ENCODE results near the gene TUT7. TPM values are rescaled to one million over a fixed set of nuclear protein-coding genes. Genes with fewer than 3 reads are reported as not detected.

Gene TUT7
- total and polyA plus RNA-seq, 10 of the 15 experiments (the other 5 are each of a cell fraction or from before 2014, with no cell fraction given) = 10.0 to 49.8 (median 30.4) TPM

DNA sequence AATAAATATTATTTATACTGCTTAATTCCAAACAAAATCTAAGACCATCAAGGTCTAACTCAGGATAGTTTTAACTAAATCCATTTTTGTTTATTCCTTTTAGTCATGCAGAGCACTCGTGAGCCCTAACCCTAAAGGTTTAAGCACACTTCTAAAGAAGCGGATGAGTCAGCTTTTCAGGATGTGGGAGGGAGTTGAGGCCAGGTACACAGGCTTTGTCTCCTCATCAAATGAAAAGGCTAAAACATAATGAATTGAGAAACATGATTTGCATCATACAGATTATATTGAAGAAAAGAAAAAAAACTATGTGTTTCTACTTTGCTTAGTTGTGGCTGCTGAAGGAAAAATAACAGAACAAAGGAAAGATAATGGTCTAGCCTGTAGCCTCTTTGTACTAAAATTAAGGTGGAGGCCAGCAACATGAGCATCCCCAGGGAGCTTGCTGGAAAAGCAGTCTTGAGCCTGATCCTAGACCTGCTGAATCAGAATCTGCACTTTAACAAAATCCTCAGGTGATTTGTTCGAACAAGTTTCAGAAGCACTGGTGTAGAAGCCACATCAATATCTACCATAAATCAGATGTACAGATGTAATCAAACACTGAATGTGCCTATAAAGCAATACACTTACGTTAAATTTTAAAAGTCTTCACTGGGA, 50.8 kb downstream of the TUT7 start (continued):
- TF ChIP-seq, protein P1, sequence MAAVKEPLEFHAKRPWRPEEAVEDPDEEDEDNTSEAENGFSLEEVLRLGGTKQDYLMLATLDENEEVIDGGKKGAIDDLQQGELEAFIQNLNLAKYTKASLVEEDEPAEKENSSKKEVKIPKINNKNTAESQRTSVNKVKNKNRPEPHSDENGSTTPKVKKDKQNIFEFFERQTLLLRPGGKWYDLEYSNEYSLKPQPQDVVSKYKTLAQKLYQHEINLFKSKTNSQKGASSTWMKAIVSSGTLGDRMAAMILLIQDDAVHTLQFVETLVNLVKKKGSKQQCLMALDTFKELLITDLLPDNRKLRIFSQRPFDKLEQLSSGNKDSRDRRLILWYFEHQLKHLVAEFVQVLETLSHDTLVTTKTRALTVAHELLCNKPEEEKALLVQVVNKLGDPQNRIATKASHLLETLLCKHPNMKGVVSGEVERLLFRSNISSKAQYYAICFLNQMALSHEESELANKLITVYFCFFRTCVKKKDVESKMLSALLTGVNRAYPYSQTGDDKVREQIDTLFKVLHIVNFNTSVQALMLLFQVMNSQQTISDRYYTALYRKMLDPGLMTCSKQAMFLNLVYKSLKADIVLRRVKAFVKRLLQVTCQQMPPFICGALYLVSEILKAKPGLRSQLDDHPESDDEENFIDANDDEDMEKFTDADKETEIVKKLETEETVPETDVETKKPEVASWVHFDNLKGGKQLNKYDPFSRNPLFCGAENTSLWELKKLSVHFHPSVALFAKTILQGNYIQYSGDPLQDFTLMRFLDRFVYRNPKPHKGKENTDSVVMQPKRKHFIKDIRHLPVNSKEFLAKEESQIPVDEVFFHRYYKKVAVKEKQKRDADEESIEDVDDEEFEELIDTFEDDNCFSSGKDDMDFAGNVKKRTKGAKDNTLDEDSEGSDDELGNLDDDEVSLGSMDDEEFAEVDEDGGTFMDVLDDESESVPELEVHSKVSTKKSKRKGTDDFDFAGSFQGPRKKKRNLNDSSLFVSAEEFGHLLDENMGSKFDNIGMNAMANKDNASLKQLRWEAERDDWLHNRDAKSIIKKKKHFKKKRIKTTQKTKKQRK (IDR thresholded peaks at IDR 0.05; ENCODE audit: low read depth, low read length) = no peak
- no peak for TF ChIP-seq BRCA1 (IDR thresholded peaks at IDR 0.05; ENCODE audit: low read depth, low read length)
- no peak for TF ChIP-seq IKZF2 (IDR thresholded peaks at IDR 0.05)
- TF ChIP-seq RUNX3 (IDR thresholded peaks at IDR 0.05; ENCODE audit: low read length) = no peak

- FAIRE-seq = no peak
- TF ChIP-seq CHD2 (IDR thresholded peaks at IDR 0.05; ENCODE audit: borderline replicate concordance, low read depth, low read length) (no peak), WRNIP1 (IDR thresholded peaks at IDR 0.05; ENCODE audit: borderline replicate concordance, low read depth, low read length) (no peak), SIX5 (IDR thresholded peaks at IDR 0.05; ENCODE audit: low read depth, low read length, severe bottlenecking) (no peak), TBL1XR1 (IDR thresholded peaks at IDR 0.05; ENCODE audit: low read depth, low read length) (no peak), STAT3 (IDR thresholded peaks at IDR 0.05; ENCODE audit: low read depth, low read length) (no peak), NR2F1 (conservative IDR thresholded peaks at IDR 0.05) (no peak), ELK1 (IDR thresholded peaks at IDR 0.05; ENCODE audit: low read depth, low read length) (no peak), FOXM1 (IDR thresholded peaks at IDR 0.05; ENCODE audit: low read depth, low read length) (no peak), KAT2A (conservative IDR thresholded peaks at IDR 0.05; ENCODE audit: control insufficient read depth, low read depth, low read length) (no peak), JUND (IDR thresholded peaks at IDR 0.05; ENCODE audit: low read depth, low read length) (no peak), NFXL1 (IDR thresholded peaks at IDR 0.05; ENCODE audit: borderline replicate concordance) (no peak), MEF2A (IDR thresholded peaks at IDR 0.05; ENCODE audit: insufficient read depth, low read depth, low read length) (no peak), HDAC2 (IDR thresholded peaks at IDR 0.05) (no peak)
- TF ChIP-seq, protein P2, sequence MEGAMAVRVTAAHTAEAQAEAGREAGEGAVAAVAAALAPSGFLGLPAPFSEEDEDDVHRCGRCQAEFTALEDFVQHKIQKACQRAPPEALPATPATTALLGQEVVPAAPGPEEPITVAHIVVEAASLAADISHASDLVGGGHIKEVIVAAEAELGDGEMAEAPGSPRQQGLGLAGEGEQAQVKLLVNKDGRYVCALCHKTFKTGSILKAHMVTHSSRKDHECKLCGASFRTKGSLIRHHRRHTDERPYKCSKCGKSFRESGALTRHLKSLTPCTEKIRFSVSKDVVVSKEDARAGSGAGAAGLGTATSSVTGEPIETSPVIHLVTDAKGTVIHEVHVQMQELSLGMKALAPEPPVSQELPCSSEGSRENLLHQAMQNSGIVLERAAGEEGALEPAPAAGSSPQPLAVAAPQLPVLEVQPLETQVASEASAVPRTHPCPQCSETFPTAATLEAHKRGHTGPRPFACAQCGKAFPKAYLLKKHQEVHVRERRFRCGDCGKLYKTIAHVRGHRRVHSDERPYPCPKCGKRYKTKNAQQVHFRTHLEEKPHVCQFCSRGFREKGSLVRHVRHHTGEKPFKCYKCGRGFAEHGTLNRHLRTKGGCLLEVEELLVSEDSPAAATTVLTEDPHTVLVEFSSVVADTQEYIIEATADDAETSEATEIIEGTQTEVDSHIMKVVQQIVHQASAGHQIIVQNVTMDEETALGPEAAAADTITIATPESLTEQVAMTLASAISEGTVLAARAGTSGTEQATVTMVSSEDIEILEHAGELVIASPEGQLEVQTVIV (IDR thresholded peaks at IDR 0.05; ENCODE audit: borderline replicate concordance, partially characterized antibody) = no peak
Observed at GRCh38 chr9:86301686-86302085, 52.5 kb downstream of the TUT7 start.

More at GRCh38 chr9:86301686-86302085, 52.5 kb downstream of the TUT7 start:
- ChIA-PET SMC1A (ENCODE audit: uncharacterized antibody, unreplicated experiment) (no interaction called here), CTCF (no interaction called here), RAD21 (ENCODE audit: unreplicated experiment) (no interaction called here), POLR2A (no interaction called here)
- Histone ChIP-seq H4K20me1 (ENCODE audit: control insufficient read depth, insufficient read depth) (no peaks in the 10 kb centered on the region), H3K79me2 (ENCODE audit: control insufficient read depth, insufficient read depth, low read length) (no peaks in the 10 kb centered on the region), H3K4me1 (ENCODE audit: control insufficient read depth, insufficient read depth, low read length) (no peaks in the 10 kb centered on the region), H3K36me3 (ENCODE audit: control insufficient read depth in 2 of 2, insufficient read depth in 2 of 2, low read length in 1 of 2) (peaks cover 5 to 56% of the 10 kb centered on the region in 2 experiments), H3K27ac (ENCODE audit: control insufficient read depth, insufficient read depth) (no peak overlapping the region), H3K27me3 (replicated peaks in 1 of 2; ENCODE audit: control insufficient read depth in 2 of 2, insufficient read depth in 2 of 2, low read length in 1 of 2) (no peaks in the 10 kb centered on the region), H3K9ac (ENCODE audit: control insufficient read depth, insufficient read depth, low read length) (no peak overlapping the region), H2AFZ (ENCODE audit: control insufficient read depth, low read depth, low read length) (no peak overlapping the region), H3K4me2 (ENCODE audit: control insufficient read depth, insufficient read depth) (no peak overlapping the region), H3K4me3 (no peak overlapping the region), H3K9me3 (replicated peaks; ENCODE audit: control insufficient read depth, insufficient read depth, low read length) (no peaks in the 10 kb centered on the region)
- ATAC-seq = no peak
- intact Hi-C loops (cut with micrococcal nuclease; ENCODE audit: unreplicated experiment) (no loop called here), in situ Hi-C loops (cut with MboI) (no loop called here)
- no peak for DNase-seq (ENCODE audit: low read depth, low spot score)
- BruUV-seq (replicated peaks) = no TSS peak
- 39% methylated on average over 1 of the region's 1 CpG for WGBS (ENCODE audit: insufficient coverage, insufficient replicate concordance, low lambda C conversion rate, missing lambda C conversion rate)
